ENCODE measurements around the gene SPC25.

SPC25 gene

DNA sequence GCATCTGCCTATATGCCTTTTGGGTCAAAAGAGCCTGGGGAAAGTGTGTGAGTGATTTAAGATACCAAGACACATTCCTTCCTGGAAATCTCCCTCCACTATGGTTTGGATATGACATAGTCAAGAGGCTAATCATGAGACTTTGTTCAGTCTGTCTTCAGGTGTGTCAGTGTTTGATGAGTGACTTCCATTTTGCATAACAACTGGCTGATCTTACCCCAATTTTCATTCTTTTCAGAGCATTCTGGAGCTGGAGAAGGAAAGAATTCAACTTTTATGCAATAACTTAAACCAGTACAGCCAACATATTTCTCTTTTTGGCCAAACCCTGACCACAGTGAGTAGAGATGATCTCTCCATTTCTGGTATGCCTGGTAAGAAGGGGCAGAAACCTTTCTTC lies 39.4 kb downstream of the SPC25 start:
- TF ChIP-seq, protein P1, sequence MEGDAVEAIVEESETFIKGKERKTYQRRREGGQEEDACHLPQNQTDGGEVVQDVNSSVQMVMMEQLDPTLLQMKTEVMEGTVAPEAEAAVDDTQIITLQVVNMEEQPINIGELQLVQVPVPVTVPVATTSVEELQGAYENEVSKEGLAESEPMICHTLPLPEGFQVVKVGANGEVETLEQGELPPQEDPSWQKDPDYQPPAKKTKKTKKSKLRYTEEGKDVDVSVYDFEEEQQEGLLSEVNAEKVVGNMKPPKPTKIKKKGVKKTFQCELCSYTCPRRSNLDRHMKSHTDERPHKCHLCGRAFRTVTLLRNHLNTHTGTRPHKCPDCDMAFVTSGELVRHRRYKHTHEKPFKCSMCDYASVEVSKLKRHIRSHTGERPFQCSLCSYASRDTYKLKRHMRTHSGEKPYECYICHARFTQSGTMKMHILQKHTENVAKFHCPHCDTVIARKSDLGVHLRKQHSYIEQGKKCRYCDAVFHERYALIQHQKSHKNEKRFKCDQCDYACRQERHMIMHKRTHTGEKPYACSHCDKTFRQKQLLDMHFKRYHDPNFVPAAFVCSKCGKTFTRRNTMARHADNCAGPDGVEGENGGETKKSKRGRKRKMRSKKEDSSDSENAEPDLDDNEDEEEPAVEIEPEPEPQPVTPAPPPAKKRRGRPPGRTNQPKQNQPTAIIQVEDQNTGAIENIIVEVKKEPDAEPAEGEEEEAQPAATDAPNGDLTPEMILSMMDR (IDR thresholded peaks at IDR 0.05; ENCODE audit: control insufficient read depth, insufficient read depth, low read depth, low read length, missing control alignments) = no peak
- no peak overlapping the region for H3K4me3 ChIP-seq (ENCODE audit: control insufficient read depth, low read depth, low read length)
- no peak for DNase-seq (ENCODE audit: low read depth)

GRCh38 chr2:168849610-168850009 lies 40.6 kb downstream of the SPC25 start:
- H3K4me3 ChIP-seq (ENCODE audit: control insufficient read depth, low read depth, low read length) = no peak overlapping the region
- TF ChIP-seq, protein P1 (IDR thresholded peaks at IDR 0.05; ENCODE audit: control insufficient read depth, insufficient read depth, low read depth, low read length, missing control alignments) = no peak
- no peak for DNase-seq (ENCODE audit: low read depth)

- DNase-seq (ENCODE audit: low read depth) = no peak
- no peak overlapping the region for H3K4me3 ChIP-seq (ENCODE audit: control insufficient read depth, low read depth, low read length)
- TF ChIP-seq, protein P1 (IDR thresholded peaks at IDR 0.05; ENCODE audit: control insufficient read depth, insufficient read depth, low read depth, low read length, missing control alignments) = no peak
Measured at GRCh38 chr2:168848225-168848624, 42.0 kb downstream of the SPC25 start.

- TF ChIP-seq, protein P1 (IDR thresholded peaks at IDR 0.05; ENCODE audit: control insufficient read depth, insufficient read depth, low read depth, low read length, missing control alignments) = no peak
Measured at GRCh38 chr2:168843253-168843652, 47.0 kb downstream of the SPC25 start.

GRCh38 chr2:168841445-168841844 lies 48.8 kb downstream of the SPC25 start:
- DNase-seq (ENCODE audit: low read depth) = no peak
- H3K4me3 ChIP-seq (ENCODE audit: control insufficient read depth, low read depth, low read length) = no peak overlapping the region
- TF ChIP-seq, protein P1 (IDR thresholded peaks at IDR 0.05; ENCODE audit: control insufficient read depth, insufficient read depth, low read depth, low read length, missing control alignments) = no peak

More at GRCh38 chr2:168843253-168843652, 47.0 kb downstream of the SPC25 start:
- DNase-seq (ENCODE audit: low read depth) = no peak
- H3K4me3 ChIP-seq (ENCODE audit: control insufficient read depth, low read depth, low read length) = no peak overlapping the region

GRCh38 chr2:168835969-168836368 lies 54.3 kb downstream of the SPC25 start:
- no peak for DNase-seq (ENCODE audit: low read depth)
- TF ChIP-seq, protein P1 (IDR thresholded peaks at IDR 0.05; ENCODE audit: control insufficient read depth, insufficient read depth, low read depth, low read length, missing control alignments) = no peak
- H3K4me3 ChIP-seq (ENCODE audit: control insufficient read depth, low read depth, low read length) = no peak overlapping the region

DNA sequence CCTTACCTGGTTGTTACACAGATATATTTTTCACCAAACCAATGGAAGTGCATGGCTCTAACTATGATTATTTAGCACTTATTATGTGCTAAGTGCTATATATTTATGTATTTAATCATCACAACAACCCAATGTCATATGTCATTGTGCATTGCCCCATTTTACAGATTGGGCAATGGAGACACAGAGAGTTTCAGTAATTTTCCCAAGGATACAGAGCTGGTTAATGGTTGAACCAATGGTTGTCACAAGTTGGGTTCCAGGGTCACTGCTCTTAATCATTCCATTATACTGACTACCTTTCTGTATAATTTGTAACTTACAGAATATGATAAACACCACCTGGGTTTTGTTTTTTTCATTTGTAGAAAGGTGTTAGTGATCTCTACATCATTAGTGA lies 58.6 kb downstream of the SPC25 start:
- no peak for DNase-seq (ENCODE audit: low read depth)
- TF ChIP-seq, protein P1 (IDR thresholded peaks at IDR 0.05; ENCODE audit: control insufficient read depth, insufficient read depth, low read depth, low read length, missing control alignments) = no peak
- H3K4me3 ChIP-seq (ENCODE audit: control insufficient read depth, low read depth, low read length) = no peak overlapping the region
